SK-N-SH treated with all-trans-retinoic acid at 6 μM for 48 hours (cell line): ENCODE measurements around the gene CD22.
"Not testable (repeated sequence)": the region's sequence is repeated elsewhere in the genome, so short reads cannot be mapped to it uniquely, and the experiment has no call there.

Experiments
- ATAC-seq: fragments of 200-7000 bp; cut with Tn5 transposase; 3 replicates; pipeline ENCODE4 v1.9.1; 2020; ENCODE audit warnings: mild to moderate bottlenecking, moderate library complexity
- ARNTL ChIP-seq: fragments of 450-650 bp; formaldehyde crosslinking; IDR thresholded peaks from 2 replicates; pipeline ENCODE4 v1.5.0; 2020; ENCODE audit warnings: low read depth, mild to moderate bottlenecking, moderate library complexity, borderline replicate concordance
- BACH2 ChIP-seq: fragments of 250-450 bp; sonication (Bioruptor Pico); IDR thresholded peaks from 2 replicates; pipeline ENCODE4 v1.9.0; 2021; ENCODE audit warnings: mild to moderate bottlenecking, borderline replicate concordance
- ESRRG ChIP-seq: fragments of 250-450 bp; sonication (Bioruptor Pico); IDR thresholded peaks from 2 replicates; pipeline ENCODE4 v1.6.1; 2021; ENCODE audit warnings: mild to moderate bottlenecking
- GLIS3 ChIP-seq: fragments of 250-450 bp; sonication (Bioruptor Pico); IDR thresholded peaks from 2 replicates; pipeline ENCODE4 v1.5.0; 2020; ENCODE audit warnings: mild to moderate bottlenecking, moderate library complexity
- OSR1 ChIP-seq: fragments of 250-450 bp; sonication (Bioruptor Pico); IDR thresholded peaks from 2 replicates; pipeline ENCODE4 v1.8.0; 2022; ENCODE audit warnings: moderate library complexity, mild to moderate bottlenecking, inconsistent platforms
- RARB ChIP-seq: fragments of 250-450 bp; sonication (Bioruptor Pico); IDR thresholded peaks from 2 replicates; pipeline ENCODE4 v1.8.0; 2021; ENCODE audit warnings: mild to moderate bottlenecking, moderate library complexity
- SNAI2 ChIP-seq: fragments of 250-450 bp; sonication (Bioruptor Pico); IDR thresholded peaks from 2 replicates; pipeline ENCODE4 v1.5.0; 2020; ENCODE audit warnings: mild to moderate bottlenecking, moderate library complexity
- TCF4 ChIP-seq: fragments of 250-450 bp; sonication (Bioruptor Pico); IDR thresholded peaks from 2 replicates; pipeline ENCODE4 v1.8.0; 2021; ENCODE audit warnings: mild to moderate bottlenecking, moderate library complexity, borderline replicate concordance
- TOX ChIP-seq: fragments of 250-450 bp; sonication (Bioruptor Pico); IDR thresholded peaks from 2 replicates; pipeline ENCODE4 v1.8.0; 2021; ENCODE audit warnings: mild to moderate bottlenecking, moderate library complexity, borderline replicate concordance
- ZC3H10 ChIP-seq: fragments of 250-450 bp; sonication (Bioruptor Pico); IDR thresholded peaks from 2 replicates; pipeline ENCODE4 v1.5.1; 2021; ENCODE audit warnings: mild to moderate bottlenecking, moderate library complexity
- ZFP3 ChIP-seq: fragments of 250-450 bp; sonication (Bioruptor Pico); IDR thresholded peaks from 2 replicates; pipeline ENCODE4 v1.5.0; 2020; ENCODE audit warnings: mild to moderate bottlenecking, moderate library complexity
- ZFP30 ChIP-seq: fragments of 450-650 bp; formaldehyde crosslinking; IDR thresholded peaks from 2 replicates; pipeline ENCODE4 v1.5.0; 2022; ENCODE audit warnings: mild to moderate bottlenecking, moderate library complexity
- ZNF565 ChIP-seq: fragments of 450-650 bp; formaldehyde crosslinking; conservative IDR thresholded peaks from 2 replicates; pipeline ENCODE4 v1.5.0; 2020; ENCODE audit warnings: low read depth, mild to moderate bottlenecking, moderate library complexity
- ZNF8 ChIP-seq: fragments of 450-650 bp; formaldehyde crosslinking; IDR thresholded peaks from 2 replicates; pipeline ENCODE4 v1.5.0; 2020; ENCODE audit warnings: mild to moderate bottlenecking, moderate library complexity
- TF ChIP-seq, protein P1 (sequence below): fragments of 250-450 bp; sonication (Bioruptor Pico); IDR thresholded peaks from 2 replicates; pipeline ENCODE4 v1.5.0; 2020; ENCODE audit warnings: mild to moderate bottlenecking, moderate library complexity
- TF ChIP-seq, protein P2 (sequence below): fragments of 250-450 bp; sonication (Bioruptor Pico); IDR thresholded peaks from 2 replicates; pipeline ENCODE4 v1.8.0; 2020; ENCODE audit warnings: mild to moderate bottlenecking, moderate library complexity, borderline replicate concordance
- TF ChIP-seq, protein P3 (sequence below): fragments of 250-450 bp; sonication (Bioruptor Pico); IDR thresholded peaks from 2 replicates; pipeline ENCODE4 v1.5.1; 2021; ENCODE audit warnings: mild to moderate bottlenecking, moderate library complexity
- TF ChIP-seq, protein P4 (sequence below): fragments of 250-450 bp; sonication (Bioruptor Pico); IDR thresholded peaks from 2 replicates; pipeline ENCODE4 v1.5.1; 2020; ENCODE audit warnings: low read depth, mild to moderate bottlenecking, moderate library complexity

The CD22 gene

DNA sequence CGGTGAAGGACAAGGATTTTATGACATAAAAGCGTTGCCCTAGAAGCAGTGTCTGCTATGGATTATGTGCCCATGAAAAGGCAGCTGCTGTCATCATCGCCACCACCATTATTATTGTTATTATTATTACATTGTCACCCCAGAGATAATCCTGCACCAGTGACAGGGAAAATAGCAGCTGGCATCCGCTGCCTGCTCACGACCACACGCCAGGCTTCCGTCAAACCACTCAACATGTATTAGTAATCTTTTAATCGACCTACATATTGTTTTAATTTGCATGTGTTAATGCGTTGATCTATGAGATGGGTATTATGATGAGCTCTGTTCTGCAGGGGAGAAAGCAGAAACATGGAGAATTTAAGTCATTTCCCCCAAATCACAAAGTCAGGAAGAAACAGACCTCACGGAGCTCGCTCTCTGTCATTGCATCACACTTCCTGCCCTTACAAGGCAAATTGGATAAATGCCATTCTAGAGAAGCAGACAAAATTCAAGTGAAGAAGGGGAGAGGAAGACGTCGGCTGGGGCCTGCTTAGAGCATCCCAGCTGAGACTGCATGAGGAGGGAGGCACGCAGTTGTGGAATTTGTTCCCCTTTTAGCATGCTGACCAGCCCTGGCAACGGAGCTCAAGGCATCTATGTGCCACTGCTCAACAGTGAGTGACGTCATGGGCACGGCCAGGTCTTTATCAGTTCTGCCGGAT, 29.0 kb downstream of the CD22 start, which contains the start of gene FFAR3:
Gene FFAR3 (plus strand): TSS at position 594 of the 707 bp plus-strand sequence. CDS start 431 bp downstream, outside the sequence.
- no peak for ATAC-seq
- TF ChIP-seq ZFP3 (no peak), ZFP30 (CRISPR knock-in tag) (no peak), RARB (no peak), SNAI2 (CRISPR knock-in tag) (no peak), BACH2 (CRISPR knock-in tag) (no peak), ZC3H10 (CRISPR knock-in tag) (no peak), GLIS3 (CRISPR knock-in tag) (no peak), TCF4 (CRISPR knock-in tag) (no peak; the same call in 1 of the 2 replicates), ARNTL (CRISPR knock-in tag) (no peak), TOX (CRISPR knock-in tag) (no peak), OSR1 (CRISPR knock-in tag) (no peak)
- TF ChIP-seq, protein P1, sequence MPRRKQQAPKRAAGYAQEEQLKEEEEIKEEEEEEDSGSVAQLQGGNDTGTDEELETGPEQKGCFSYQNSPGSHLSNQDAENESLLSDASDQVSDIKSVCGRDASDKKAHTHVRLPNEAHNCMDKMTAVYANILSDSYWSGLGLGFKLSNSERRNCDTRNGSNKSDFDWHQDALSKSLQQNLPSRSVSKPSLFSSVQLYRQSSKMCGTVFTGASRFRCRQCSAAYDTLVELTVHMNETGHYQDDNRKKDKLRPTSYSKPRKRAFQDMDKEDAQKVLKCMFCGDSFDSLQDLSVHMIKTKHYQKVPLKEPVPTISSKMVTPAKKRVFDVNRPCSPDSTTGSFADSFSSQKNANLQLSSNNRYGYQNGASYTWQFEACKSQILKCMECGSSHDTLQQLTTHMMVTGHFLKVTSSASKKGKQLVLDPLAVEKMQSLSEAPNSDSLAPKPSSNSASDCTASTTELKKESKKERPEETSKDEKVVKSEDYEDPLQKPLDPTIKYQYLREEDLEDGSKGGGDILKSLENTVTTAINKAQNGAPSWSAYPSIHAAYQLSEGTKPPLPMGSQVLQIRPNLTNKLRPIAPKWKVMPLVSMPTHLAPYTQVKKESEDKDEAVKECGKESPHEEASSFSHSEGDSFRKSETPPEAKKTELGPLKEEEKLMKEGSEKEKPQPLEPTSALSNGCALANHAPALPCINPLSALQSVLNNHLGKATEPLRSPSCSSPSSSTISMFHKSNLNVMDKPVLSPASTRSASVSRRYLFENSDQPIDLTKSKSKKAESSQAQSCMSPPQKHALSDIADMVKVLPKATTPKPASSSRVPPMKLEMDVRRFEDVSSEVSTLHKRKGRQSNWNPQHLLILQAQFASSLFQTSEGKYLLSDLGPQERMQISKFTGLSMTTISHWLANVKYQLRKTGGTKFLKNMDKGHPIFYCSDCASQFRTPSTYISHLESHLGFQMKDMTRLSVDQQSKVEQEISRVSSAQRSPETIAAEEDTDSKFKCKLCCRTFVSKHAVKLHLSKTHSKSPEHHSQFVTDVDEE (CRISPR knock-in tag): no peak
- TF ChIP-seq, protein P2, sequence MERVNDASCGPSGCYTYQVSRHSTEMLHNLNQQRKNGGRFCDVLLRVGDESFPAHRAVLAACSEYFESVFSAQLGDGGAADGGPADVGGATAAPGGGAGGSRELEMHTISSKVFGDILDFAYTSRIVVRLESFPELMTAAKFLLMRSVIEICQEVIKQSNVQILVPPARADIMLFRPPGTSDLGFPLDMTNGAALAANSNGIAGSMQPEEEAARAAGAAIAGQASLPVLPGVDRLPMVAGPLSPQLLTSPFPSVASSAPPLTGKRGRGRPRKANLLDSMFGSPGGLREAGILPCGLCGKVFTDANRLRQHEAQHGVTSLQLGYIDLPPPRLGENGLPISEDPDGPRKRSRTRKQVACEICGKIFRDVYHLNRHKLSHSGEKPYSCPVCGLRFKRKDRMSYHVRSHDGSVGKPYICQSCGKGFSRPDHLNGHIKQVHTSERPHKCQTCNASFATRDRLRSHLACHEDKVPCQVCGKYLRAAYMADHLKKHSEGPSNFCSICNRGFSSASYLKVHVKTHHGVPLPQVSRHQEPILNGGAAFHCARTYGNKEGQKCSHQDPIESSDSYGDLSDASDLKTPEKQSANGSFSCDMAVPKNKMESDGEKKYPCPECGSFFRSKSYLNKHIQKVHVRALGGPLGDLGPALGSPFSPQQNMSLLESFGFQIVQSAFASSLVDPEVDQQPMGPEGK (CRISPR knock-in tag): no peak
- TF ChIP-seq, protein P3, sequence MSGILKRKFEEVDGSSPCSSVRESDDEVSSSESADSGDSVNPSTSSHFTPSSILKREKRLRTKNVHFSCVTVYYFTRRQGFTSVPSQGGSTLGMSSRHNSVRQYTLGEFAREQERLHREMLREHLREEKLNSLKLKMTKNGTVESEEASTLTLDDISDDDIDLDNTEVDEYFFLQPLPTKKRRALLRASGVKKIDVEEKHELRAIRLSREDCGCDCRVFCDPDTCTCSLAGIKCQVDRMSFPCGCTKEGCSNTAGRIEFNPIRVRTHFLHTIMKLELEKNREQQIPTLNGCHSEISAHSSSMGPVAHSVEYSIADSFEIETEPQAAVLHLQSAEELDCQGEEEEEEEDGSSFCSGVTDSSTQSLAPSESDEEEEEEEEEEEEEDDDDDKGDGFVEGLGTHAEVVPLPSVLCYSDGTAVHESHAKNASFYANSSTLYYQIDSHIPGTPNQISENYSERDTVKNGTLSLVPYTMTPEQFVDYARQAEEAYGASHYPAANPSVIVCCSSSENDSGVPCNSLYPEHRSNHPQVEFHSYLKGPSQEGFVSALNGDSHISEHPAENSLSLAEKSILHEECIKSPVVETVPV (CRISPR knock-in tag): no peak
- TF ChIP-seq, protein P4, sequence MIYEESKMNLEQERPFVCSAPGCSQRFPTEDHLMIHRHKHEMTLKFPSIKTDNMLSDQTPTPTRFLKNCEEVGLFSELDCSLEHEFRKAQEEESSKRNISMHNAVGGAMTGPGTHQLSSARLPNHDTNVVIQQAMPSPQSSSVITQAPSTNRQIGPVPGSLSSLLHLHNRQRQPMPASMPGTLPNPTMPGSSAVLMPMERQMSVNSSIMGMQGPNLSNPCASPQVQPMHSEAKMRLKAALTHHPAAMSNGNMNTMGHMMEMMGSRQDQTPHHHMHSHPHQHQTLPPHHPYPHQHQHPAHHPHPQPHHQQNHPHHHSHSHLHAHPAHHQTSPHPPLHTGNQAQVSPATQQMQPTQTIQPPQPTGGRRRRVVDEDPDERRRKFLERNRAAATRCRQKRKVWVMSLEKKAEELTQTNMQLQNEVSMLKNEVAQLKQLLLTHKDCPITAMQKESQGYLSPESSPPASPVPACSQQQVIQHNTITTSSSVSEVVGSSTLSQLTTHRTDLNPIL (CRISPR knock-in tag): no peak

DNA sequence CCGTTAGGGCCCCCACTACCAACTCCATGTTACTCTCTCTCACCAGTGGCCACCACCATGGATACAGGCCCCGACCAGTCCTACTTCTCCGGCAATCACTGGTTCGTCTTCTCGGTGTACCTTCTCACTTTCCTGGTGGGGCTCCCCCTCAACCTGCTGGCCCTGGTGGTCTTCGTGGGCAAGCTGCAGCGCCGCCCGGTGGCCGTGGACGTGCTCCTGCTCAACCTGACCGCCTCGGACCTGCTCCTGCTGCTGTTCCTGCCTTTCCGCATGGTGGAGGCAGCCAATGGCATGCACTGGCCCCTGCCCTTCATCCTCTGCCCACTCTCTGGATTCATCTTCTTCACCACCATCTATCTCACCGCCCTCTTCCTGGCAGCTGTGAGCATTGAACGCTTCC, 29.8 kb downstream of the CD22 start:
- not testable (repeated sequence) for ATAC-seq

DNA sequence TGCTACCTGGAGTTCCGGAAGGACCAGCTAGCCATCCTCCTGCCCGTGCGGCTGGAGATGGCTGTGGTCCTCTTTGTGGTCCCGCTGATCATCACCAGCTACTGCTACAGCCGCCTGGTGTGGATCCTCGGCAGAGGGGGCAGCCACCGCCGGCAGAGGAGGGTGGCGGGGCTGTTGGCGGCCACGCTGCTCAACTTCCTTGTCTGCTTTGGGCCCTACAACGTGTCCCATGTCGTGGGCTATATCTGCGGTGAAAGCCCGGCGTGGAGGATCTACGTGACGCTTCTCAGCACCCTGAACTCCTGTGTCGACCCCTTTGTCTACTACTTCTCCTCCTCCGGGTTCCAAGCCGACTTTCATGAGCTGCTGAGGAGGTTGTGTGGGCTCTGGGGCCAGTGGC, 30.4 kb downstream of the CD22 start:
- ATAC-seq: not testable (repeated sequence)

DNA sequence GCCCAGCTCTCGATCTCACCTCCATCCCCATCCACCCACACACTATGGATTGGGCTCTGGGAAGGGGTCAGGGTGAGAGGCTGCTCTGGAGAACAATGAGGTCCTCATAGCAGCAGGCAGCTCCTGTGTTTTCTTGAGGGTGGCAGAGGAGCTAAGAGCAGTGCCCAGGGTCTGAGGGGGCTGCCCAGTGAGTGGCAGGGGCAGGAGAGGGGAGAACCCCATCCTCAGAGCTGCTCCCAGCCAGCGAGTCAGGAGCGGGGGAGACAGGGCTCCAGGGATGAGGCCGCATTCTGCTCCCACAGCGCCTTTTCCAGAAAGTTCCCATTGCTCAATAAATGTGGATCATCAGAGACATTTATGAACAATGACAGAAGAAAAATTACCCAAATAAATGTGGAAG, 31.1 kb downstream of the CD22 start:
- not testable (repeated sequence) for ATAC-seq

DNA sequence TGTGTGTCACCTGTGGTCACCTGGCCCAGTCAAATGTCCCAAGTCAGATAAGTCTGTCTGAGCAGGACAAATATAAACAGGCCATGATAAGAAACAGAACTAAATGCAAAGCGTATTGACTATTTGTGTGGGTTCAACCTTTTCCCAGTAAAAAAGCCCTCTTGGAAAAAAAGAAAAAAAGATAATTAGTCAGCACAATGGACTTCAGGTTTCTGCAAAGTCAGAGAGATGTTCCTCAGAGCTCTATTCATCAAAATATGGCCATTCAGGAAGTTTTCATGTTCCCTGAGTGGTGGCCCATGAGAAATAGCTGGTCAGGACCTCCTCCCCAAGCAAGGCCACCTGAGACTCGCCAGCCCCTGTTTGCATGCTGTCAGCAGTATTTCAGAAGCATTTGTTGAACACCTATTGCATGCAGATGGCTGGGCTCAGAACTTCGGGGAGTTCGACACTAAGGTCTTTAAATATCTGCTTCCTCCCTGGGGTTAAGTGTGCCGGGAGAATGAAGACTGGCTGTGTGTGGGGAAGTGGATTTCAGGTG, 32.0 kb downstream of the CD22 start:
- ATAC-seq: no peak
- TF ChIP-seq ZNF565: no peak
- no peak for TF ChIP-seq ESRRG (CRISPR knock-in tag)
- TF ChIP-seq, protein P3 (CRISPR knock-in tag): no peak
- no peak for TF ChIP-seq RARB
- TF ChIP-seq, protein P4 (CRISPR knock-in tag): no peak
- no peak for TF ChIP-seq SNAI2 (CRISPR knock-in tag)
- no peak for TF ChIP-seq ZNF8
- TF ChIP-seq, protein P2 (CRISPR knock-in tag): no peak
- no peak for TF ChIP-seq ARNTL (CRISPR knock-in tag)
